NCI-H2107 treated with DMSO at 0.1 percent for 48 hours (cell line): ENCODE data around the gene FMN1.

Experiments used
- DNase-seq: peaks from one replicate; lab custom pipeline; 2025; ENCODE audit not compliant: unreplicated experiment; lab: John Stamatoyannopoulos, UW

FMN1 gene

GRCh38 chr15:33201491-33202231, 7.1 kb upstream of the FMN1 start:
- DNase-seq, result peak; percentile 58

GRCh38 chr15:33200903-33201302, 6.4 kb upstream of the FMN1 start:
- no peak for DNase-seq

- DNase-seq, result no peak
These were observed 5.9 kb upstream of the FMN1 start for GRCh38 chr15:33200444-33200843.

DNA sequence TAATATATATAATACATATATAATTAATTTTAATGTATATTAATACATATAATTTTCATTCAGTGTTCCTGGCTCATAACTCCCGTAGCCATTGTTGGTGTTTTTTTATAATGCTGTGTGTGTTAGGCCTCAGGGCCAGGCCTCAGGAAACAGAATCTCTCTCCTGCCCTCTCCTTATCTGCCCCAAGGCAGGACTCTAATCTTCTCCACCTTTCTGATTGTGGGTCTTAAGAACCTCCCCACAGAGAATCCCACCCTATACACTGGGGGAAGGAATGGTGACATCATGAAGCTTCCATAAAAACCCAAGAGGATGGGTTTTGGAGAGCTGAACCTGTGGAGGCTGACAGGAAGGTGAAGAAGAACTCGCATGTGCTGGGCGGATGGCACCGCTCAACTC, 4.0 kb upstream of the FMN1 start:
- no peak for DNase-seq

GRCh38 chr15:33197636-33198035, 3.1 kb upstream of the FMN1 start:
- no peak for DNase-seq

GRCh38 chr15:33194237-33194636, 277 bp downstream of the FMN1 start:
- DNase-seq, result no peak

- no peak for DNase-seq
These were observed 2.9 kb downstream of the FMN1 start for GRCh38 chr15:33191591-33191990.

DNA sequence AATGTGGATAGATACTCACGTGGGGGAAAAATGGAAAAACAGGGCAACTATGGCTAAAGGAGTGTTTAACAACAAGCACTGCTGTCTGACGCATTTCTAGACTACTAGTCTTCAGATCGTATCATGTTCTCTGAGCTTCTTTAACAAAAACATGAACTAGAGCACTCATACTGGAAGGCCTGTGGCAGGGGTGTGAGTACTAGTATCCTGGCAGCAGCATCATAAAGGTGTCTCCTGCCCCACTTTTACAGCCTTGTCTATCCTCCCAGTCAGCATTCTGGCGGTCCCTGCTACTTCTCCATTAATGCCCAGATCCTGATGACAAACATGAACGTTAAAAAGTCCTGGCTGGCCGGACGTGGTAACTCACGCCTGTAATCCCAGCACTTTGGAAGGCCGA, 4.0 kb downstream of the FMN1 start:
- no peak for DNase-seq

DNA sequence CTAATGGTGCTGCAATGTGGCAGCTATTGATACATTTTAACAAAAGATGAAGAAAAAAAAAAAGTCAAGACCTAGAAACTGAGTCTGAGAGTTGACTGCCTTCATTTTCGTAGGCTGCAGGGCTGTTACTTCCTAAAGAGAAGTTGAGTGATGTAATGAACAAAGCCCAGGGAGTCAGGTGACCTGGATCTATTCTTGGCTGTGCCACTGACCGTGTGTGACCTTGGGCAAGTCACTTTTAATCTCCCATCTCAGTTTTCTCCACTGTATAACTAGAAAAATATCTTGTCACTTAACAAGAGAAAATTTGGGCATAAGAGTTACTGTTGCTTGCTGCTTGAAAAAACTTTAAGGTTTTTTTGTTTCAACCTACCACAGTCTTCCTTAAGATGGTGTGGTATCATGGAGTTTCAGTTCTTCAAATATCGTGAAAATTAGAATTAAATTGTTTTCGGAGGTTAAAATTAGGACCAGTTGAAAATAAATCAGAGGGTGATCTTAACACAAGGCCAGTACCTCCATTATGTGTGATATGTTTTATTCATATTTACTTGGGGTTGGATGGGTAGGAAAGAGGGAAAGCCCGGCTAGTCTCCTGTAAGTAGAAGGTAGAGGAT, 5.8 kb downstream of the FMN1 start:
- no peak for DNase-seq

- no peak for DNase-seq
These were observed 6.4 kb downstream of the FMN1 start for GRCh38 chr15:33188159-33188558.

GRCh38 chr15:33183334-33183733, 11.2 kb downstream of the FMN1 start:
- DNase-seq, result no peak

DNA sequence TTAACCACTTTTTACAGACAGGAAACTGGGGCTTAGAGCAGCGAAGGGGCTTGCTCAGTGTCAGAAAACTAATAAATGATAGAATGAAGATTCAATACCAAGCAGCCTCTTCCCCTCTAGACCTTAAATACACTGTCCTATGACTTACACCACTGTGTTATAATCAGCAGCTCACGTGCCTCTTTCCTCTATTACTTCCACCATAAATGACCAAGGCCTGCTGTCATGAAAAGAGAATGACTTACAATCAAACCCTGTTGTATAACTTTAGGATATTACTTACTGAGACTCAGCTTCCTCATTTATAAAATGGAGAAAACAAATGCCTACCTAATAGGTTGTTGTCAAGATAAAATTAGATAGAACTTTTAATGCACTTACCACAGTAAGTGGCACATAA, 11.6 kb downstream of the FMN1 start:
- no peak for DNase-seq

GRCh38 chr15:33182278-33182905, 12.1 kb downstream of the FMN1 start:
- DNase-seq, result no peak

GRCh38 chr15:33179874-33180273, 14.6 kb downstream of the FMN1 start:
- no peak for DNase-seq

- no peak for DNase-seq
These were observed 23.3 kb downstream of the FMN1 start for GRCh38 chr15:33171202-33171601.

- no peak for DNase-seq
These were observed 24.9 kb downstream of the FMN1 start for GRCh38 chr15:33169625-33170024.

- no peak for DNase-seq
These were observed 26.1 kb downstream of the FMN1 start for GRCh38 chr15:33168444-33168843.

DNA sequence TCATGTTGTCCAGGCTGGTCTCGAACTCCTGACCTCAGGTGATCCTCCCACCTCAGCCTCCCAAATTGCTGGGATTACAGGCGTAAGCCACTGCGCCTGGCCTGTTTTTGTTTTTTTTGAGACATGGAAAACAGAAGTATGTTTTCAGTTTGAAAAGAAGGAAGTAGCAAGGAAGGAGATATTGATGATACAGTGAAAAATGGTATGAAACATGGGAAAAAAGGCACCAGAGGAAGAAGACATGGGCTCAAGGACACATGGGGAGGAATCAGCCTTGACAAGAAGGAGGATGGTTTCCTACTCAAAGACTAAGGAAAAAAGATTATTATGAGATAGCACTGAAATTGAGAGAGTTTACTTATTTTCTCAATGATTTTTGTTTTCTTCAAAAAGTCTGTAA, 30.7 kb downstream of the FMN1 start:
- no peak for DNase-seq

- no peak for DNase-seq
These were observed 33.3 kb downstream of the FMN1 start for GRCh38 chr15:33161209-33161608.

DNA sequence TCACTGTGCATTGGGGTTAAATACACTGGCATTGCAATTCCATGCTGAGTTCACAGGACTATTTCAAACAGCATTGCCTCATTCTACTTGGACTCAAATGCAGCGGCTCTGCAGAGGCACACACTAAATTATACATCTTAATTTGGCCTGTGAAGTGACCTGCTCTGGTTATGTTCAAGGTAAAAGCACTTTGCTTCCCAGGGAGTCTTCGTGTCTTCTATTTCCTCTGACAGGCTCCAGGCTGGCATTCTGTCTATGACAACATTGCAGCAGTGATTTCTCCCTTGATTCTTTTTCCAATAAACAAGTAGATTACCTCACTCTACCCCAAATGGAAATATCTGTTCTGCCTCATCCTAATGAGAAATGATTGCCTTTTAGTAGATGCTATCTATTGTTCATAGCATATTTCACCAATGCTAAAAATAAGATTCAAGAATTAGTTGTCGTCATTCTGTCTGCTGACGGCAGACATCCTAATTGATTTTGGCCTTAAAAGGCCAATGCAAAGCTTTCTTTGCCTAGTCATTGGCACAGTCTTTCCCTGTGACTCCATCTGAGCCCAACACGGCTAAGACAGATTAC, 33.8 kb downstream of the FMN1 start:
- no peak for DNase-seq

DNA sequence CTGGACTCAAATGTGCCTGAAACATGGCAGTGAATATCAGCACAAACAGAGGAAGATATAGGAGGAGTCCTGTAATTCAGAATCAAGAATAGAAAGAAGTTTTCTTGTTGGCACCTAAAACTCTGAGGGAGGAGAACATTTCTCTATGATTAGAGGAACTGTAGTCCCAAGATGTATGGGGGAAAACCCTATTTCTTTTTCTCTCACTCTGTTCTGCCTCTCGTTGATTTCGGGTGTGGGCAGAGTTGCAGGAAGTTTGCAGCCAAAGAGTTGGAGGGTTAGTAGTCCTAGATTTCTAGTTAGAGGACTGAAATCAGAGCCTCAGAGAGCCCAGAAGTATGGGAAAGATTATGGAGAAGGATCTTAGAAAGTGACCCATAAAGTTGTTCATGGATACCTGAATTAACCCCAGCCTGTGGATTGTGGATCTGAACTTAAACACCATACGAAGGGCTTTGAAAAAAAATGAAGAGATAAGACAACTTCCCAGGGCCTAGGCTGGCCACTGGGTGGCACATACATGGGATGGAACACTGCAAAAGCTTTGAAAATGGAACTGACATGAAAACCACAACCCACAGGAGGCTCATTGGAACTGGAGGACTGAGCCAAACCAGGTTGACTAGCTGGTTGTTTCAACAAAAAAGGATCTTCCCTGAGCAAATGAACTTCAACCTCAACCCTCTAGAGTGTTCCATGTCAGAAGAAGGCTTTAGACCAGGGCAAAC, 34.6 kb downstream of the FMN1 start:
- no peak for DNase-seq
